IMR-90 (cell line): ENCODE measurements around the gene RPTOR. TPM values are rescaled to one million over a fixed set of nuclear protein-coding genes. Genes with fewer than 3 reads are reported as not detected.

ENCODE experiments used
- ATAC-seq: fragments of 200-7000 bp; cut with Tn5 transposase; 2 replicates; pipeline ENCODE4 v1.9.1; 2020; ENCODE audit warnings: low read depth, mild to moderate bottlenecking, moderate library complexity
- BruUV-seq: library from RNA; stranded (reverse); fragments of 400-500 nt; replicated peaks from 2 replicates; lab custom pipeline; 2021; lab: Mats Ljungman, UMichigan
- CTCF ChIA-PET: fragments of 300-600 bp; formaldehyde crosslinking; extraction: SDS; loops from one replicate; lab custom pipeline; 2021; ENCODE audit warnings: antibody characterized with exemption; lab: Yijun Ruan, JAX
- POLR2A ChIA-PET: fragments of 300-600 bp; sonication (Branson Sonifier 250); formaldehyde crosslinking; loops from one replicate; lab custom pipeline; 2022; ENCODE audit warnings: antibody characterized with exemption; ENCODE audit not compliant: unreplicated experiment; lab: Charles Lee
- DNase-seq: peaks from one replicate; pipeline ENCODE4 v3.0.0; 2013
- H2AFZ ChIP-seq: replicated peaks from 2 replicates; pipeline ENCODE3; 2013; ENCODE audit warnings: low read length, mild to moderate bottlenecking; ENCODE audit not compliant: poor library complexity
- H2AK5ac ChIP-seq: 2 replicates; pipeline ENCODE4 v1.6.1; 2013; ENCODE audit warnings: low read depth, low read length, inconsistent platforms
- H2AK9ac ChIP-seq: replicated peaks from 2 replicates; pipeline ENCODE3; 2013; ENCODE audit warnings: mild to moderate bottlenecking, low read depth, low read length, moderate library complexity; ENCODE audit not compliant: poor library complexity
- H2BK120ac ChIP-seq: 2 replicates; pipeline ENCODE4 v1.6.1; 2013; ENCODE audit warnings: low read depth, low read length, inconsistent platforms
- H2BK15ac ChIP-seq: 3 replicates; pipeline ENCODE4 v1.6.1; 2013; ENCODE audit warnings: low read depth, low read length, inconsistent platforms
- H2BK20ac ChIP-seq: 2 replicates; pipeline ENCODE4 v1.6.1; 2013; ENCODE audit warnings: low read depth, mild to moderate bottlenecking, inconsistent platforms, low read length, moderate library complexity
- H2BK5ac ChIP-seq: 2 replicates; pipeline ENCODE4 v1.6.1; 2013; ENCODE audit warnings: mild to moderate bottlenecking, low read depth, low read length, inconsistent platforms; ENCODE audit not compliant: poor library complexity, severe bottlenecking
- H3K14ac ChIP-seq: replicated peaks from 2 replicates; pipeline ENCODE4 v1.6.1; 2013; ENCODE audit warnings: low read depth, low read length, inconsistent platforms
- H3K18ac ChIP-seq: 2 replicates; pipeline ENCODE4 v1.6.1; 2013; ENCODE audit warnings: low read depth, low read length, control low read depth
- H3K23ac ChIP-seq: 2 replicates; pipeline ENCODE4 v1.6.1; 2013; ENCODE audit warnings: low read depth, low read length, inconsistent platforms
- H3K27ac ChIP-seq: 2 replicates; pipeline ENCODE4 v1.5.1; 2013; ENCODE audit warnings: mild to moderate bottlenecking, control low read depth, low read length; ENCODE audit not compliant: insufficient read depth
- H3K27me3 ChIP-seq: 2 replicates; pipeline ENCODE4 v1.6.1; 2013; ENCODE audit warnings: low read length; ENCODE audit not compliant: control insufficient read depth, insufficient read depth
- H3K36me3 ChIP-seq: 2 replicates; pipeline ENCODE4 v1.6.1; 2013; ENCODE audit warnings: low read length, mixed read lengths; ENCODE audit not compliant: control insufficient read depth, insufficient read depth
- H3K4ac ChIP-seq: 2 replicates; pipeline ENCODE4 v1.6.1; 2013; ENCODE audit warnings: low read depth, low read length, inconsistent platforms
- H3K4me1 ChIP-seq: 2 replicates; pipeline ENCODE4 v1.6.1; 2013; ENCODE audit warnings: low read length, mixed read lengths; ENCODE audit not compliant: control insufficient read depth, insufficient read depth
- H3K4me2 ChIP-seq: 2 replicates; pipeline ENCODE4 v1.6.1; 2013; ENCODE audit warnings: low read depth, mild to moderate bottlenecking, control low read depth, low read length, moderate library complexity
- H3K4me3 ChIP-seq: 2 replicates; pipeline ENCODE4 v1.5.1; 2013; ENCODE audit warnings: low read depth, mild to moderate bottlenecking, control low read depth, low read length, moderate library complexity; ENCODE audit not compliant: insufficient read depth
- H3K56ac ChIP-seq: 2 replicates; pipeline ENCODE4 v1.6.1; 2013; ENCODE audit warnings: low read length, inconsistent platforms; ENCODE audit not compliant: insufficient read depth; ENCODE audit errors: extremely low read depth
- H3K79me1 ChIP-seq, 2 experiments: 2 replicates each; pipeline ENCODE4 v1.6.1; 2013; ENCODE audit warnings: low read length in 2 of 2, inconsistent platforms in 1 of 2, low read depth in 1 of 2
- H3K9ac ChIP-seq: 2 replicates; pipeline ENCODE4 v1.6.1; 2013; ENCODE audit warnings: low read depth, low read length, control low read depth
- H3K9me1 ChIP-seq: 2 replicates; pipeline ENCODE4 v1.6.1; 2013; ENCODE audit warnings: low read length, inconsistent platforms; ENCODE audit not compliant: insufficient read depth
- H3K9me3 ChIP-seq: 2 replicates; pipeline ENCODE4 v1.6.1; 2013; ENCODE audit warnings: low read length; ENCODE audit not compliant: control insufficient read depth, insufficient read depth
- H4K20me1 ChIP-seq: 2 replicates; pipeline ENCODE4 v1.6.1; 2013; ENCODE audit warnings: low read length, inconsistent platforms; ENCODE audit not compliant: insufficient read depth
- H4K5ac ChIP-seq: 2 replicates; pipeline ENCODE4 v1.6.1; 2013; ENCODE audit warnings: mild to moderate bottlenecking, low read depth, low read length, control low read depth
- H4K8ac ChIP-seq, 2 experiments: 2 replicates each; pipeline ENCODE4 v1.6.1; 2013; ENCODE audit warnings: low read depth in 2 of 2, low read length in 2 of 2, control low read depth in 1 of 2, inconsistent platforms in 1 of 2
- H4K91ac ChIP-seq: 2 replicates; pipeline ENCODE4 v1.6.1; 2013; ENCODE audit warnings: low read depth, low read length, inconsistent platforms; ENCODE audit not compliant: insufficient read depth
- CEBPB ChIP-seq: IDR thresholded peaks from 2 replicates; pipeline ENCODE4 v1.6.1; 2012; ENCODE audit warnings: low read depth, low read length, improper control_type of control experiment
- NFE2L2 ChIP-seq: fragments of 150-350 bp; IDR thresholded peaks from 2 replicates; pipeline ENCODE4 v1.6.1; 2016; ENCODE audit warnings: low read depth, mild to moderate bottlenecking, low read length
- WGBS, 2 experiments: methylation state at CpG; one replicate each; pipeline versions ENCODE4 v1.1.5 to v1.1.7; 2013; ENCODE audit warnings: missing lambda C conversion rate in 2 of 2; ENCODE audit not compliant: insufficient read length in 1 of 2; ENCODE audit errors: extremely low coverage in 2 of 2; 5-methylcytosine and 5-hydroxymethylcytosine counted together
- dilution Hi-C: fragments of 300-500 bp; cut with HindIII; formaldehyde crosslinking; loops from one replicate; pipeline ENCODE4 v1.14.3; 2018; ENCODE audit warnings: low sequenced_read_pairs; ENCODE audit not compliant: unreplicated experiment
- in situ Hi-C: fragments of 300-500 bp; cut with MboI; formaldehyde crosslinking; loops from 3 replicates; pipeline ENCODE4 v1.14.3; 2019; ENCODE audit warnings: low sequenced_read_pairs, inconsistent platforms, mixed read lengths
- intact Hi-C: fragments of 100-400 bp; cut with micrococcal nuclease; formaldehyde crosslinking; loops from 2 replicates; pipeline ENCODE4 v1.10.0; 2022
- polyA plus RNA-seq, 3 experiments: library from polyadenylated mRNA; depleted of rRNA; stranded (reverse); fragments of >200 nt; gene quantifications; 2 replicates each; pipeline ENCODE4 v1.2.3, GENCODE V29; 2012; ENCODE audit warnings: low replicate concordance in 1 of 3
- total RNA-seq: library from RNA; depleted of rRNA; stranded (reverse); fragments of >200 nt; gene quantifications from 2 replicates; pipeline ENCODE4 v1.2.3, GENCODE V29; 2012

Gene RPTOR
- total and polyA plus RNA-seq, 2 of the 4 experiments (the other 2 are of a cell fraction) = 10.8 to 14.7 TPM

DNA sequence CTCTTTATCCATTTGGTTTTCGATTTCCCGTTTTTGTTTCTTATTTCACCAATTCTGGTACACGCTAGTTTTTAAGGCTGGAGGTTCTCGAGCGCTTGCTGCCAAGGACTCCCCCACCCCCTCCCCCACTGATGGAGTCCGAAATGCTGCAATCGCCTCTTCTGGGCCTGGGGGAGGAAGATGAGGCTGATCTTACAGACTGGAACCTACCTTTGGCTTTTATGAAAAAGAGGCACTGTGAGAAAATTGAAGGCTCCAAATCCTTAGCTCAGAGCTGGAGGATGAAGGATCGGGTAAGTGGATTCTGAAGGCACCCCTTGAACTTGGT lies 825 bp downstream of the RPTOR start:
- Histone ChIP-seq H3K4ac (peak overlapping the region; percentile 96), H2BK15ac (no peak overlapping the region), H2AK9ac (peak overlapping the region; percentile 92), H3K36me3 (no peaks in the 10 kb centered on the region; the same call in 1 of the 2 replicates), H3K23ac (peak overlapping the region; percentile 62), H3K9me1 (peaks cover 8% of the 10 kb centered on the region; the same call in 1 of the 2 replicates), H3K4me2 (peak overlapping the region; percentile 97), H2AK5ac (peak overlapping the region; percentile 56; the same call in 1 of the 2 replicates), H2BK120ac (peak overlapping the region; percentile 53; the same call in 1 of the 2 replicates), H3K4me1 (peaks cover 6% of the 10 kb centered on the region), H2AFZ (peak overlapping the region; percentile 91), H3K27ac (peak overlapping the region; percentile 80), H3K9me3 (no peaks in the 10 kb centered on the region), H3K9ac (peak overlapping the region; percentile 86), H3K14ac (peak overlapping the region; percentile 97), H2BK20ac (no peak overlapping the region), H3K4me3 (peak overlapping the region; percentile 81), H4K5ac (peak overlapping the region; percentile 89), H4K91ac (peak overlapping the region; percentile 96), H2BK5ac (peak overlapping the region; percentile 85), H3K27me3 (no peaks in the 10 kb centered on the region), H3K79me1 (peaks cover 15 to 44% of the 10 kb centered on the region in 2 experiments), H3K56ac (no peak overlapping the region), H4K20me1 (peaks cover 7% of the 10 kb centered on the region), H3K18ac (no peak overlapping the region), H4K8ac (peak overlapping the region; percentile 35 to 97)
- no peak for DNase-seq
- TF ChIP-seq CEBPB (peak; percentile 50; the same call in 1 of the 2 replicates), NFE2L2 (no peak)
- in situ Hi-C loops (no loop called here), dilution Hi-C loops (no loop called here), intact Hi-C loops (no loop called here)
- CTCF ChIA-PET = no interaction called here
- ATAC-seq = 0 out of 2 replicates have a peak, but pooled peaks have one; percentile 12
- BruUV-seq = no TSS peak
- no CpG with 5 or more reads among the region's 8 CpGs for WGBS, 2 experiments
- POLR2A ChIA-PET = no interaction called here
